Stimulated activated CD4-positive, alpha-beta T cell treated with anti-CD3 and anti-CD28 coated beads, Interleukin-15, amount 100 ng/mL, for 48 hours (primary cell): Measurements from ENCODE around the gene SPX.

ENCODE experiments used
- DNase-seq, 2 donors: peaks; one replicate each; pipeline ENCODE4 v3.0.0-alpha.2; 2020; ENCODE audit warnings: low read depth in 2 of 2

Gene SPX

GRCh38 chr12:21577516-21577915, 51.4 kb downstream of the SPX start:
- no peak for DNase-seq

GRCh38 chr12:21580748-21581516, 54.8 kb downstream of the SPX start:
- no peak for DNase-seq
